ENCODE results near the gene RPGRIP1L. TPM values are rescaled to one million over a fixed set of nuclear protein-coding genes. Genes with fewer than 3 reads are reported as not detected.

Gene RPGRIP1L
- total RNA-seq, 4 donors from 2014 or later = 1.2 to 6.1 (median 2.3) TPM

DNA sequence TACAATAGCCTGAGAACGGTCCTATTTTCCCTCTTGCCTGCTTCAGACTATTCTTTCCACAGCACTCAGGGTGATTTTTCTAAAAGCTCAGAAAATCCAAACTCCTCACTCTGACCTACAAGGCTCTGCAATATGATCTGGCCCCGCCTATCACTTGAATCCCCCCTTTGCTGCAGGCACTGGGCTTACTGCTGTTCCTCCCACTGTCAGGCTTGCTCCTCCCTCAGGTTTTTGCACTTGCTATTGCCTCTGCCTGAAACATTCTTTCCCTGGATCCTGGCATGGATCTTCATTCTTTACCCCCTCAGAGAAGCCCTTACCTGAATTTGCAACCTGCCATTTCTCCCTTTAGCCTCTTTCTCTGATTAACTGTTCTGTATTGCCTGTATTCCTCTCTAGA, 52.3 kb downstream of the RPGRIP1L start:
- DNase-seq (ENCODE audit: low spot score in 2 of 2) = no peak
- H3K4me3 ChIP-seq (ENCODE audit: low read depth, poor library complexity, severe bottlenecking) = no peak overlapping the region
- intact Hi-C loops (cut with DNase I; ENCODE audit: low total_unique reads) = no loop called here
- no peak for TF ChIP-seq POLR2A (IDR thresholded peaks at IDR 0.05)
- TF ChIP-seq, protein P1, sequence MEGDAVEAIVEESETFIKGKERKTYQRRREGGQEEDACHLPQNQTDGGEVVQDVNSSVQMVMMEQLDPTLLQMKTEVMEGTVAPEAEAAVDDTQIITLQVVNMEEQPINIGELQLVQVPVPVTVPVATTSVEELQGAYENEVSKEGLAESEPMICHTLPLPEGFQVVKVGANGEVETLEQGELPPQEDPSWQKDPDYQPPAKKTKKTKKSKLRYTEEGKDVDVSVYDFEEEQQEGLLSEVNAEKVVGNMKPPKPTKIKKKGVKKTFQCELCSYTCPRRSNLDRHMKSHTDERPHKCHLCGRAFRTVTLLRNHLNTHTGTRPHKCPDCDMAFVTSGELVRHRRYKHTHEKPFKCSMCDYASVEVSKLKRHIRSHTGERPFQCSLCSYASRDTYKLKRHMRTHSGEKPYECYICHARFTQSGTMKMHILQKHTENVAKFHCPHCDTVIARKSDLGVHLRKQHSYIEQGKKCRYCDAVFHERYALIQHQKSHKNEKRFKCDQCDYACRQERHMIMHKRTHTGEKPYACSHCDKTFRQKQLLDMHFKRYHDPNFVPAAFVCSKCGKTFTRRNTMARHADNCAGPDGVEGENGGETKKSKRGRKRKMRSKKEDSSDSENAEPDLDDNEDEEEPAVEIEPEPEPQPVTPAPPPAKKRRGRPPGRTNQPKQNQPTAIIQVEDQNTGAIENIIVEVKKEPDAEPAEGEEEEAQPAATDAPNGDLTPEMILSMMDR (IDR thresholded peaks at IDR 0.05) = no peak
- WGBS, 2 donors = 91 to 92% methylated on average over 2 of the region's 2 CpGs

DNA sequence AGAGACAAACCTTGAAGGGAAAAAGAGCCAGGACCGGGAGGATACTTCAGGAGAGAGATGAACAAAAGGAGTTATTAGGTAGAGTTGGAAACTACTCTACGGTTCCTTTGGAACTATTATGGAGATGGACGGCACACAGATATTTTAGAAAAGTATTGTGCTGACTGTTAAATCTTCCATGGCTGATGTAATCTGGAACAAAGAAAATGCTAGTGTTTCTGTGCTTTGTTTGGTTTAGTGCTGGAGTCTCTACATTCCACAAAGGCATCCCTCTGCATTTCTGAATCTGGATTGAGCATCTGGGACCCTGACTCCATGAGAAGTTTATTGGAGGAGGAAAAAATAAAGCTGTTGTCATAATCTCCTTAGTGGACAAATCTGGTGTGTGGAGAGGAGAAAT, 57.2 kb downstream of the RPGRIP1L start:
- WGBS, 2 donors = 81 to 84% methylated on average over 3 of the region's 3 CpGs
- no peak overlapping the region for H3K4me3 ChIP-seq (ENCODE audit: low read depth, poor library complexity, severe bottlenecking)
- DNase-seq (ENCODE audit: low spot score in 2 of 2) = no peak
- intact Hi-C loops (cut with DNase I; ENCODE audit: low total_unique reads) = no loop called here
- TF ChIP-seq POLR2A (IDR thresholded peaks at IDR 0.05) = no peak
- TF ChIP-seq, protein P1 (IDR thresholded peaks at IDR 0.05) = no peak

GRCh38 chr16:53643474-53643873, 60.2 kb downstream of the RPGRIP1L start:
- no peak for DNase-seq (ENCODE audit: low spot score in 2 of 2)
- TF ChIP-seq POLR2A (IDR thresholded peaks at IDR 0.05) = no peak
- TF ChIP-seq, protein P1 (IDR thresholded peaks at IDR 0.05) = no peak
- intact Hi-C loops (cut with DNase I; ENCODE audit: low total_unique reads) = no loop called here
- WGBS, 2 donors = 94 to 97% methylated on average over 1 of the region's 1 CpG
- H3K4me3 ChIP-seq (ENCODE audit: low read depth, poor library complexity, severe bottlenecking) = no peak overlapping the region

GRCh38 chr16:53642094-53642493, 61.6 kb downstream of the RPGRIP1L start:
- 78 to 81% methylated on average over 5 of the region's 5 CpGs for WGBS, 2 donors
- no peak for TF ChIP-seq POLR2A (IDR thresholded peaks at IDR 0.05)
- TF ChIP-seq, protein P1 (IDR thresholded peaks at IDR 0.05) = no peak
- H3K4me3 ChIP-seq (ENCODE audit: low read depth, poor library complexity, severe bottlenecking) = no peak overlapping the region
- no peak for DNase-seq (ENCODE audit: low spot score in 2 of 2)
- intact Hi-C loops (cut with DNase I; ENCODE audit: low total_unique reads) = no loop called here

DNA sequence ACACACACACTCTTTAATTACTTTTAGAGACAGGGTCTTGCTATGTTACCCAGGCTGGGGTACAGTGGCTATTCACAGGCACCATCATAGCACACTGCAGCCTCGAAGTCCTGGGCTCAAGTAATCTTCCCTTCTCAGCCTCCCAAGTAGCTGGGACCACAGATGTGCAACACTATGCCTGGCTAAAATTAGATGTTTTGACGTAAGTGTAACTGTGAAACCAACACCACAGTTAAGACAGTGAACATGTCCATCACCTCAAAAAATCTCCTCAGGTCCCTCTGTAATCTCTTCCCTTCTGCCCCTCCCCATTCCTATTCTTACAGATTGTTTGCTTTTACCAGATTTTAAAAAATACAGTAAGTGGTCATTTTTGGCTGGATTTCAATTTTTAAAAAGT, 66.7 kb downstream of the RPGRIP1L start:
- DNase-seq (ENCODE audit: low spot score in 2 of 2) = no peak
- 90 to 100% methylated on average over 2 of the region's 2 CpGs for whole genome bisulfite sequencing, 2 donors
- intact Hi-C loops (cut with DNase I; ENCODE audit: low total_unique reads) = no loop called here
- no peak overlapping the region for H3K4me3 ChIP-seq (ENCODE audit: low read depth, poor library complexity, severe bottlenecking)
- TF ChIP-seq, protein P1 (IDR thresholded peaks at IDR 0.05) = no peak
- no peak for TF ChIP-seq POLR2A (IDR thresholded peaks at IDR 0.05)

DNA sequence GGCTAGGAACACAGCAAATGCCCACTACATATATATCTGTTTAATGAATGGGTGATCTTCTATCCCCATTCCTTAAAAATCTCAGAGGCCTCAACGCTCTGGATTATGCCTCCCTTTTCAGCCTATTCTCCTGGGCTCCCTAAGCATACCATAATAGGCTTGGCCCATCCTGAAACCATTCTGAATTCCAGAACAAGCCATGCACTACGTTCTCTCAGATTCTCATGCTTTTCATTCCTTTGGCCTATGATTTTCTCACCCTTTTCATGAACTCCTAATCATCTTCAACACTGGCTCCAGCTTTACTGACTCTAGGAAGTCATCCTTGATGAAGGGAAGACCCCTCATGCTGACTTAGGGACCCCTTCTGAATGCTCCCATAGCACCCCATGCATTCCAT, 71.1 kb downstream of the RPGRIP1L start:
- intact Hi-C loops (cut with DNase I; ENCODE audit: low total_unique reads) = no loop called here
- WGBS, 2 donors = 88 to 90% methylated on average over 2 of the region's 2 CpGs
- DNase-seq (ENCODE audit: low spot score in 2 of 2) = no peak
- no peak for TF ChIP-seq POLR2A (IDR thresholded peaks at IDR 0.05)
- TF ChIP-seq, protein P1 (IDR thresholded peaks at IDR 0.05) = no peak
- no peak overlapping the region for H3K4me3 ChIP-seq (ENCODE audit: low read depth, poor library complexity, severe bottlenecking)

Data from lower leg skin (tissue), 4 donors.